HG03558 (cell line): ENCODE results near the gene SMAD3.
"Not testable (repeated sequence)": the region's sequence is repeated elsewhere in the genome, so short reads cannot be mapped to it uniquely, and the experiment has no call there.

ENCODE experiments used
- ATAC-seq: cut with Tn5 transposase; IDR thresholded peaks from one replicate; pipeline ENCODE4 v1.9.1; 2021; ENCODE audit warnings: moderate number of reproducible peaks; ENCODE audit not compliant: unreplicated experiment; ENCODE audit errors: extremely low read depth

Gene SMAD3

GRCh38 chr15:67138891-67139855 lies 73.8 kb downstream of the SMAD3 start:
- ATAC-seq = no peak

GRCh38 chr15:67140078-67140833 lies 74.9 kb downstream of the SMAD3 start:
- no peak for ATAC-seq

GRCh38 chr15:67142092-67142766 lies 76.8 kb downstream of the SMAD3 start:
- ATAC-seq = no peak

GRCh38 chr15:67142767-67143100 lies 77.3 kb downstream of the SMAD3 start:
- ATAC-seq = no peak

GRCh38 chr15:67143646-67144045 lies 78.2 kb downstream of the SMAD3 start:
- no peak for ATAC-seq

GRCh38 chr15:67144609-67145311 lies 79.4 kb downstream of the SMAD3 start:
- no peak for ATAC-seq

GRCh38 chr15:67145312-67145610 lies 79.9 kb downstream of the SMAD3 start:
- no peak for ATAC-seq

- ATAC-seq = no peak
These were observed 80.3 kb downstream of the SMAD3 start for GRCh38 chr15:67145710-67146109.

GRCh38 chr15:67146234-67146633 lies 80.8 kb downstream of the SMAD3 start:
- ATAC-seq = no peak

- no peak for ATAC-seq
These were observed 81.5 kb downstream of the SMAD3 start for GRCh38 chr15:67146875-67147381.

- no peak for ATAC-seq
These were observed 82.1 kb downstream of the SMAD3 start for GRCh38 chr15:67147396-67147949.

GRCh38 chr15:67148196-67148701 lies 82.8 kb downstream of the SMAD3 start:
- ATAC-seq = no peak

- no peak for ATAC-seq
These were observed 83.8 kb downstream of the SMAD3 start for GRCh38 chr15:67149068-67149772.

- no peak for ATAC-seq
These were observed 84.3 kb downstream of the SMAD3 start for GRCh38 chr15:67149773-67150022.

GRCh38 chr15:67150023-67150860 lies 84.8 kb downstream of the SMAD3 start:
- ATAC-seq = no peak

GRCh38 chr15:67152429-67152828 lies 87.0 kb downstream of the SMAD3 start:
- no peak for ATAC-seq

- not testable (repeated sequence) for ATAC-seq
These were observed 87.6 kb downstream of the SMAD3 start for GRCh38 chr15:67153044-67153443.

- ATAC-seq = no peak
These were observed 88.8 kb downstream of the SMAD3 start for GRCh38 chr15:67154249-67154648.

GRCh38 chr15:67156426-67156825 lies 91.0 kb downstream of the SMAD3 start:
- no peak for ATAC-seq
